ENCODE measurements around the gene RASGRP1.

RASGRP1 gene

GRCh38 chr15:38565287-38565670 is 665 bp upstream of the RASGRP1 start:
- no peak for DNase-seq

- peak; percentile 88 for DNase-seq
Observed at GRCh38 chr15:38563723-38564519, 693 bp downstream of the RASGRP1 start.

- no peak for DNase-seq
Observed at GRCh38 chr15:38562278-38562677, 2.3 kb downstream of the RASGRP1 start.

GRCh38 chr15:38560456-38560926 is 4.1 kb downstream of the RASGRP1 start:
- DNase-seq, result peak; percentile 56

GRCh38 chr15:38559636-38560307 is 4.8 kb downstream of the RASGRP1 start:
- DNase-seq, result no peak

GRCh38 chr15:38559131-38559530 is 5.5 kb downstream of the RASGRP1 start:
- no peak for DNase-seq

- DNase-seq, result no peak
Observed at GRCh38 chr15:38558372-38559059, 6.1 kb downstream of the RASGRP1 start.

- no peak for DNase-seq
Observed at GRCh38 chr15:38557921-38558320, 6.7 kb downstream of the RASGRP1 start.

- DNase-seq, result no peak
Observed at GRCh38 chr15:38555686-38556334, 8.8 kb downstream of the RASGRP1 start.

- DNase-seq, result peak; percentile 51
Observed at GRCh38 chr15:38554354-38554753, 10.3 kb downstream of the RASGRP1 start.

- no peak for DNase-seq
Observed at GRCh38 chr15:38553071-38553470, 11.5 kb downstream of the RASGRP1 start.

GRCh38 chr15:38551720-38552648 is 12.6 kb downstream of the RASGRP1 start:
- no peak for DNase-seq

- DNase-seq, result no peak
Observed at GRCh38 chr15:38549222-38549621, 15.4 kb downstream of the RASGRP1 start.

- peak; percentile 56 for DNase-seq
Observed at GRCh38 chr15:38547255-38547997, 17.2 kb downstream of the RASGRP1 start.

- no peak for DNase-seq
Observed at GRCh38 chr15:38545179-38545578, 19.4 kb downstream of the RASGRP1 start.

GRCh38 chr15:38541026-38541425 is 23.6 kb downstream of the RASGRP1 start:
- DNase-seq, result no peak

GRCh38 chr15:38540510-38540909 is 24.1 kb downstream of the RASGRP1 start:
- DNase-seq, result no peak

GRCh38 chr15:38539008-38539343 is 25.6 kb downstream of the RASGRP1 start:
- DNase-seq, result no peak

GRCh38 chr15:38538328-38539007 is 26.1 kb downstream of the RASGRP1 start:
- DNase-seq, result no peak

GRCh38 chr15:38536201-38536676 is 28.4 kb downstream of the RASGRP1 start:
- DNase-seq, result no peak
